Retinal pigment epithelial cell (primary cell): ENCODE data around the gene EDA2R.

Experiments
- DNase-seq: peaks from one replicate; pipeline ENCODE4 v3.0.0-alpha.2; 2010; ENCODE audit warnings: low read depth
- H3K4me3 ChIP-seq: 2 replicates; pipeline ENCODE4 v1.5.1; 2011; ENCODE audit warnings: mild to moderate bottlenecking, low read length, control low read depth, moderate library complexity
- CTCF ChIP-seq: conservative IDR thresholded peaks from 2 replicates; pipeline ENCODE4 v1.5.1; 2011; ENCODE audit warnings: low read depth, low read length, control low read depth, inconsistent platforms

The EDA2R gene

GRCh38 chrX:66553973-66554372 lies 84.9 kb downstream of the EDA2R start:
- no peak overlapping the region for H3K4me3 ChIP-seq
- no peak for TF ChIP-seq CTCF
- DNase-seq = no peak

- no peak for TF ChIP-seq CTCF
- H3K4me3 ChIP-seq = no peak overlapping the region
- DNase-seq = no peak
Observed at GRCh38 chrX:66547847-66548369, 91.0 kb downstream of the EDA2R start.
